Measurements from ENCODE around the gene MYBBP1A.

MYBBP1A gene

DNA sequence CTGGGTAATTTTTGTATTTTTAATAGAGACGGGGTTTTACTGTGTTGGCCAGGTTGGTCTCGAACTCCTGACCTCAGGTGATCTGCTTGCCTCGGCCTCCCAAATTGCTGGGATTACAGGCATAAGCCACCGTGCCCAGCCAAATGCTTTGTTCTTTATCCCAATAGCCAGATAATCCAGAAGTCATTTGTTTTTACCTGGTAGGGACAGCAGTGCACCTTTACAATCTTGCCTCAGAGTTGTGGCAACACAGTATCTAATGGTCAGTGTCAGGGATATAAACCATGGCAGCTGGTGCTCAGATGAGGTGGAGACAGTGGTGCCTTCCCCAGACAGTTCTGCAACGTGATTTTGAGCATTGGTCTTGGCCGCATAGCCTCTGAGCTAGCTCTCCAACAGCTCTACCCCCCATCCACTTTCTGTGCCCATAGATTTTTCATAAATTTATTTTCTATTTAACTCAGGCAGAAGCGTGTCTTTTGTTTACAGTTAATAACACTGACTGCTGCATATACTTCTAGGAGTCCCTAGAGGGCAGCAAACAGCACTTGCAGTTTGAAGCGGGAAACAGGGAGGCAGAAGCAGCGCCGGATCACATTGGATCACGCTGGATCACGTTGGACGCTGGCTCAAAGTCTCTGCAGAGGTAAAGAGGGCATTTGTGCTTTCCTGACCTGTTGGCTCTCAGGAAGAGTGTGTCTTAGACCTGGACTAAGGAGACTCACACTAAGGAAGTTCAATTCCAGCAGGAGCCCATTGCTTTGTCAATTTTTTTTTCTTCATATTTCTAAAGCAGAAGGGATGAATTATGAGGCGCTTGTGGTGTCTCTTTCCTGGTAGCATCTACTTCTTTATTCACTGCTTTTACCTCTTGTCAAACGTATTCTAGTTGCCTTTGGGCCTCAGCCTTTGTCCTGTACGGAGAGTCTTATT lies 10.3 kb upstream of the MYBBP1A start:
- Histone ChIP-seq H3K79me2 (no peaks in the 10 kb centered on the region), H3K27ac (no peak overlapping the region), H3K4me1 (no peaks in the 10 kb centered on the region), H3K9ac (no peak overlapping the region), H2AFZ (peak overlapping the region; percentile 59), H3K4me3 (ENCODE audit: low read depth, low read length) (no peak overlapping the region), H3K27me3 (ENCODE audit: control insufficient read depth, insufficient read depth, low read length) (no peaks in the 10 kb centered on the region), H3K36me3 (ENCODE audit: control insufficient read depth, insufficient read depth, low read length) (no peaks in the 10 kb centered on the region), H3K9me3 (ENCODE audit: control insufficient read depth, low read length) (no peaks in the 10 kb centered on the region), H3K4me2 (ENCODE audit: low read length) (no peak overlapping the region)
- TF ChIP-seq, protein P1, sequence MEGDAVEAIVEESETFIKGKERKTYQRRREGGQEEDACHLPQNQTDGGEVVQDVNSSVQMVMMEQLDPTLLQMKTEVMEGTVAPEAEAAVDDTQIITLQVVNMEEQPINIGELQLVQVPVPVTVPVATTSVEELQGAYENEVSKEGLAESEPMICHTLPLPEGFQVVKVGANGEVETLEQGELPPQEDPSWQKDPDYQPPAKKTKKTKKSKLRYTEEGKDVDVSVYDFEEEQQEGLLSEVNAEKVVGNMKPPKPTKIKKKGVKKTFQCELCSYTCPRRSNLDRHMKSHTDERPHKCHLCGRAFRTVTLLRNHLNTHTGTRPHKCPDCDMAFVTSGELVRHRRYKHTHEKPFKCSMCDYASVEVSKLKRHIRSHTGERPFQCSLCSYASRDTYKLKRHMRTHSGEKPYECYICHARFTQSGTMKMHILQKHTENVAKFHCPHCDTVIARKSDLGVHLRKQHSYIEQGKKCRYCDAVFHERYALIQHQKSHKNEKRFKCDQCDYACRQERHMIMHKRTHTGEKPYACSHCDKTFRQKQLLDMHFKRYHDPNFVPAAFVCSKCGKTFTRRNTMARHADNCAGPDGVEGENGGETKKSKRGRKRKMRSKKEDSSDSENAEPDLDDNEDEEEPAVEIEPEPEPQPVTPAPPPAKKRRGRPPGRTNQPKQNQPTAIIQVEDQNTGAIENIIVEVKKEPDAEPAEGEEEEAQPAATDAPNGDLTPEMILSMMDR (IDR thresholded peaks at IDR 0.05) = peak; percentile 85

DNA sequence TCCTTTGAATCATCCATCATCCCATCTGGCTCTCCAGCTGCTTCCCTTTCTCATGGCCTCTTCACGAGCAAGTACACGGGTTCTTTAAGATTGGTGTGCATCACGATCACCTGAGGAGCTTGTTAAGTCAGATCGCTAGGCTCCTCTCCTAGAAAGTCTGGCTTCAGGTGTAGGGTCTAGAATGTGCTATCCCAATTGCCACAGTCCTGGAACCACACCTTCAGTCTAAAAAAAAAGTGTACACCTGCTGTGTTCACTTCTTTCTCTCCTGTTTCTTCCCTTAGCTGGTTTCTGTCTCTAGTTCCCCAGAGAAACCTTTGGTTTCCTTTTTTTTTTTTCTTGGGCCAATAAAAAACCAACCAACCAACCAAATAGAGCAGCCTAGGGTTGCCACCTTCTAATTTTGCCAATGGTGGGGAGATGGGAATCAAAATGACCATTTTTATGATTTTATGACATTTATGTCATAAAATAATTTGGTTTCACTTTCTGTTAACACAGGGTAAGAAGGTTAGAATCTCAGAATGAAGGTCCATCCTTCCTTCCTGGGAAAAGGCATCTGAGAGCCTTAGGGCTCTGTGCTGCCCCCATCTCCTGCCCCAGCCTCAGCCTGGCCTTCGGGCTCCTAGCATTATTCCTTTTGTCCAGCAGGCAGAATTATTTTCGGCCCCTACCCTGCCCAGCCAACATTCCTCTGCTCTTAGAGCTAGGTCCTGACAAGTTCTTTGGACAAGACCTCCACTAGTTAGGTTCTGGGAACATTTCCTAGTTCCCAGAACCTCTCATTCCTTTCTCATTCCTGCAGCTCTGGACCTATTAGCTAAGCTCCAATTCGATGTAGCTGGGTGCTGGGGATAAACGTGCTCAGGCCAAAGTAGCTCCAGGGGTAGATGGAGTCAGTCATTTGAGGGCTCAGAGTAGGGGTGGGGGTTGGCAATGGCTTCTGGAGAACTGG lies 7.1 kb upstream of the MYBBP1A start:
- Histone ChIP-seq H3K27me3 (ENCODE audit: control insufficient read depth, insufficient read depth, low read length) (no peaks in the 10 kb centered on the region), H3K4me1 (no peaks in the 10 kb centered on the region), H3K9me3 (ENCODE audit: control insufficient read depth, low read length) (no peaks in the 10 kb centered on the region), H3K27ac (no peak overlapping the region), H3K79me2 (no peaks in the 10 kb centered on the region), H3K9ac (no peak overlapping the region), H3K4me2 (ENCODE audit: low read length) (no peak overlapping the region), H2AFZ (no peak overlapping the region), H3K36me3 (ENCODE audit: control insufficient read depth, insufficient read depth, low read length) (no peaks in the 10 kb centered on the region), H3K4me3 (ENCODE audit: low read depth, low read length) (no peak overlapping the region)
- TF ChIP-seq, protein P1 (IDR thresholded peaks at IDR 0.05) = no peak

DNA sequence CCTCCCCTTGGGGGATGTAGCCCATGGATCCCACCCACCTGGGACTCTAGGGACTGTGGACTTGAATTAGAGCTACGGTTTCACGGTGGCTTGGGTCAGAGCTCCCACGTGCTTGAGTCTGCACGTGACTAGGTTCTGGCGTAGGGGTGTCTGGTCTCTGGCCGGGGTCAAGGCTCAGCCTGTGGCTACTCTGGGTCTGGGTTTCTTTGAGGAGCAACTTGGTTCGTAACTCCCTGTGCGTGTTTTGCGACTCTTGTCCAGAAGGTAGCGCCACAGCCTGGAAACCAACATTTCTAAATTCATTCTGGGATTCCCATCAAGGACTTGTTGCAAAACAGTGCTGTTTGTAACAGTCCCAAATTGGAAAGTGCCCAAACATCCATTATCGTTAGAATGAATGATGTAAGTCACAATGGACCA lies 5.7 kb upstream of the MYBBP1A start:
- Histone ChIP-seq H3K36me3 (ENCODE audit: control insufficient read depth, insufficient read depth, low read length) (no peaks in the 10 kb centered on the region), H3K27ac (no peak overlapping the region), H3K9me3 (ENCODE audit: control insufficient read depth, low read length) (no peaks in the 10 kb centered on the region), H3K9ac (no peak overlapping the region), H2AFZ (no peak overlapping the region), H3K4me1 (peaks cover 3% of the 10 kb centered on the region), H3K79me2 (no peaks in the 10 kb centered on the region), H3K4me2 (ENCODE audit: low read length) (no peak overlapping the region), H3K4me3 (ENCODE audit: low read depth, low read length) (no peak overlapping the region), H3K27me3 (ENCODE audit: control insufficient read depth, insufficient read depth, low read length) (no peaks in the 10 kb centered on the region)
- TF ChIP-seq, protein P1 (IDR thresholded peaks at IDR 0.05) = no peak

DNA sequence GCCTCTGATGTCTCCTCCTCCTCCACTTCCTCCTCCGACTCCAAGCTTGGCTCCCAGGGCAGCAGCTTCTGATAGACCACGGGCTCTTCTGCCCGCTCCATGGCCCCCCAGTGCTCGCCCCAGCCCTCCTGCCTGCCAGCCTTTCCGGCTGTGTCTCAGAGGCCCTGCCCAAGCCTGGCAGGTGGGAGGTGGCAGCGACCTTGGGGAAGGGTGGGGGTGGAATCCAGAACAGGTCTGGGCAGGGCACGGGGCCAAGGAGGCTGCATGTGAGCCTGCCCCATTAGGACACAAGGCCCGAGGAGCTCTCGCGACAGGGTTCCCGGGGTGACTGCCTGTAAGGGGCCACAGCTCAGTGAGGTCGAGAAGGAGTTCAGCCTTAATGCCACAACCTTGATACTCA lies 5.2 kb upstream of the MYBBP1A start, which contains the start of gene GGT6:
TSS of gene GGT6 (minus strand) at position 157 of the 400 bp plus-strand sequence. CDS start at position 101, 56 bp downstream.
- no peaks in the 10 kb centered on the region for H3K36me3 ChIP-seq (ENCODE audit: control insufficient read depth, insufficient read depth, low read length)
- TF ChIP-seq, protein P1 (IDR thresholded peaks at IDR 0.05) = no peak
- H3K4me2 ChIP-seq (ENCODE audit: low read length) = no peak within 1 kb of the TSS
- H2AFZ ChIP-seq = no peak within 1 kb of the TSS
- H3K27me3 ChIP-seq (ENCODE audit: control insufficient read depth, insufficient read depth, low read length) = no peaks in the 10 kb centered on the region
- H3K27ac ChIP-seq = no peak within 1 kb of the TSS
- H3K9me3 ChIP-seq (ENCODE audit: control insufficient read depth, low read length) = no peaks in the 10 kb centered on the region
- H3K9ac ChIP-seq = no peak within 1 kb of the TSS
- H3K4me3 ChIP-seq (ENCODE audit: low read depth, low read length) = no peak within 1 kb of the TSS
- H3K79me2 ChIP-seq = no peaks in the 10 kb centered on the region
- H3K4me1 ChIP-seq = peaks cover 7% of the 10 kb centered on the region

Measured in parathyroid adenoma (tissue), 2 donors.